Measurements from ENCODE around the gene MAGEA3. TPM values are rescaled to one million over a fixed set of nuclear protein-coding genes. Genes with fewer than 3 reads are reported as not detected.
"Not testable (repeated sequence)": the region's sequence is repeated elsewhere in the genome, so short reads cannot be mapped to it uniquely, and the experiment has no call there.

The MAGEA3 gene
- total RNA-seq, 2 donors from 2014 or later: 10.1 TPM; not detected in 1

DNA sequence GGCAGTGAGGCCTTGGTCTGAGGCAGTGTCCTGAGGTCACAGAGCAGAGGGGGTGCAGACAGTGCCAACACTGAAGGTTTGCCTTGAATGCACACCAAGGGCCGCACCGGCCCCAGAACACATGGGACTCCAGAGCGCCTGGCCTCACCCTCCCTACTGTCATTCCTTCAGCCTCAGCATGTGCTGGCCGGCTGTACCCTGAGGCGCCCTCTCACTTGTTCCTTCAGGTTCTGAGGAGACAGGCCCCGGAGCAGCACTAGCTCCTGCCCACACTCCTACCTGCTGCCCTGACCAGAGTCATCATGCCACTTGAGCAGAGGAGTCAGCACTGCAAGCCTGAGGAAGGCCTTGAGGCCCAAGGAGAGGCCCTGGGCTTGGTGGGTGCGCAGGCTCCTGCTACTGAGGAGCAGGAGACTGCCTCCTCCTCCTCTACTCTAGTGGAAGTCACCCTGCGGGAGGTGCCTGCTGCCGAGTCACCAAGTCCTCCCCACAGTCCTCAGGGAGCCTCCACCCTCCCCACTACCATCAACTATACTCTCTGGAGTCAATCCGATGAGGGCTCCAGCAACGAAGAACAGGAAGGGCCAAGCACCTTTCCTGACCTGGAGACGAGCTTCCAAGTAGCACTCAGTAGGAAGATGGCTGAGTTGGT, 37.4 kb downstream of the MAGEA3 start:
- Histone ChIP-seq H3K4me3 (no peak overlapping the region), H3K27me3 (replicated peaks; ENCODE audit: insufficient read depth) (no peaks in the 10 kb centered on the region), H3K36me3 (no peaks in the 10 kb centered on the region), H3K27ac (no peak overlapping the region), H3K4me1 (replicated peaks) (no peaks in the 10 kb centered on the region), H3K9me3 (no peaks in the 10 kb centered on the region)
- no peak for DNase-seq (ENCODE audit: low spot score)
- TF ChIP-seq, protein P1, sequence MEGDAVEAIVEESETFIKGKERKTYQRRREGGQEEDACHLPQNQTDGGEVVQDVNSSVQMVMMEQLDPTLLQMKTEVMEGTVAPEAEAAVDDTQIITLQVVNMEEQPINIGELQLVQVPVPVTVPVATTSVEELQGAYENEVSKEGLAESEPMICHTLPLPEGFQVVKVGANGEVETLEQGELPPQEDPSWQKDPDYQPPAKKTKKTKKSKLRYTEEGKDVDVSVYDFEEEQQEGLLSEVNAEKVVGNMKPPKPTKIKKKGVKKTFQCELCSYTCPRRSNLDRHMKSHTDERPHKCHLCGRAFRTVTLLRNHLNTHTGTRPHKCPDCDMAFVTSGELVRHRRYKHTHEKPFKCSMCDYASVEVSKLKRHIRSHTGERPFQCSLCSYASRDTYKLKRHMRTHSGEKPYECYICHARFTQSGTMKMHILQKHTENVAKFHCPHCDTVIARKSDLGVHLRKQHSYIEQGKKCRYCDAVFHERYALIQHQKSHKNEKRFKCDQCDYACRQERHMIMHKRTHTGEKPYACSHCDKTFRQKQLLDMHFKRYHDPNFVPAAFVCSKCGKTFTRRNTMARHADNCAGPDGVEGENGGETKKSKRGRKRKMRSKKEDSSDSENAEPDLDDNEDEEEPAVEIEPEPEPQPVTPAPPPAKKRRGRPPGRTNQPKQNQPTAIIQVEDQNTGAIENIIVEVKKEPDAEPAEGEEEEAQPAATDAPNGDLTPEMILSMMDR (IDR thresholded peaks at IDR 0.05): no peak
- TF ChIP-seq POLR2AphosphoS5 (IDR thresholded peaks at IDR 0.05) (no peak), POLR2A (IDR thresholded peaks at IDR 0.05) (no peak)
- 96% methylated on average over 6 of the region's 12 CpGs for WGBS
- intact Hi-C loops (cut with DNase I): no loop called here

DNA sequence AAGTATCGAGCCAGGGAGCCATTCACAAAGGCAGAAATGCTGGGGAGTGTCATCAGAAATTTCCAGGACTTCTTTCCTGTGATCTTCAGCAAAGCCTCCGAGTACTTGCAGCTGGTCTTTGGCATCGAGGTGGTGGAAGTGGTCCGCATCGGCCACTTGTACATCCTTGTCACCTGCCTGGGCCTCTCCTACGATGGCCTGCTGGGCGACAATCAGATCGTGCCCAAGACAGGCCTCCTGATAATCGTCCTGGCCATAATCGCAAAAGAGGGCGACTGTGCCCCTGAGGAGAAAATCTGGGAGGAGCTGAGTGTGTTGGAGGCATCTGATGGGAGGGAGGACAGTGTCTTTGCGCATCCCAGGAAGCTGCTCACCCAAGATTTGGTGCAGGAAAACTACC, 37.9 kb downstream of the MAGEA3 start:
- WGBS: 86% methylated on average over 5 of the region's 12 CpGs
- H3K27me3 ChIP-seq (replicated peaks; ENCODE audit: insufficient read depth); DNase-seq (ENCODE audit: low spot score); intact Hi-C loops (cut with DNase I); H3K27ac ChIP-seq; H3K9me3 ChIP-seq; H3K36me3 ChIP-seq; H3K4me3 ChIP-seq; H3K4me1 ChIP-seq (replicated peaks): not testable (repeated sequence)

DNA sequence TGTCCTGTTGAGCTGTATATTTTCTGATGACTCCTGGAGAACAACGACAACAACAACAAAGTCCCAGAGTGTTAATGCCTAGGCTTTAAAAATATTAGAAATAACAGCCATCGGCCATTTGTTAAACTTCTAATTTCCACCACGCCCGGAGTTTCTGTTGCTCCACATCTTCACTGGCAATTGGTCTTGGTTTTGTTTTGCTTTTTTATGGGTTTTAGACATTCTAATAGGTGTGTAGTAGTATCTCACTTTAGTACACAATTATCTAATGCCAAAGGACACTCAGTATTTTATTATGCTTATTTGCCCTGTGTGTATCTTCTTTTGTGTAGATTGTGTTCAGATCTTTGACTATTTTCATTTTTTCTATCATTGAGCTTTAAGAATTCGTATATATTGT, 40.0 kb downstream of the MAGEA3 start:
- no peak overlapping the region for H3K4me3 ChIP-seq
- intact Hi-C loops (cut with DNase I): no loop called here
- no peak for DNase-seq (ENCODE audit: low spot score)
- H3K36me3 ChIP-seq: no peaks in the 10 kb centered on the region
- no peaks in the 10 kb centered on the region for H3K9me3 ChIP-seq
- H3K27me3 ChIP-seq (replicated peaks; ENCODE audit: insufficient read depth): no peaks in the 10 kb centered on the region
- TF ChIP-seq, protein P1 (IDR thresholded peaks at IDR 0.05): no peak
- TF ChIP-seq POLR2A (IDR thresholded peaks at IDR 0.05) (no peak), POLR2AphosphoS5 (IDR thresholded peaks at IDR 0.05) (no peak)
- no peak overlapping the region for H3K27ac ChIP-seq
- H3K4me1 ChIP-seq (replicated peaks): no peaks in the 10 kb centered on the region
- WGBS: 98% methylated on average over 5 of the region's 5 CpGs

Other genes with a start within 250 kb of the MAGEA3 start
- gene GABRA3, start 247.5 kb upstream of the MAGEA3 start, total RNA-seq: 1 to 10 TPM in 1 of 2 donors, under 1 TPM in 1; 0.05 to 1.6 TPM
- gene GABRQ, start 60.9 kb upstream of the MAGEA3 start, total RNA-seq: 1 to 10 TPM in 1 of 2 donors, not detected in 1; 9.1 TPM
- gene CSAG2, start 10.5 kb downstream of the MAGEA3 start, total RNA-seq: not detected
- gene MAGEA2B, start 15.8 kb downstream of the MAGEA3 start, total RNA-seq: not detected
- not detected for gene CSAG1, start 34.9 kb downstream of the MAGEA3 start, total RNA-seq
- 1 to 10 TPM in 1 of 2 donors, not detected in 1; 5.6 TPM for gene MAGEA12, start 35.0 kb downstream of the MAGEA3 start, total RNA-seq
- 1 to 10 TPM in 1 of 2 donors, not detected in 1; 7.8 TPM for gene MAGEA2, start 55.0 kb downstream of the MAGEA3 start, total RNA-seq
- 1 to 10 TPM in 1 of 2 donors, not detected in 1; 2.6 TPM for gene CSAG3, start 60.4 kb downstream of the MAGEA3 start, total RNA-seq
- 1 to 10 TPM in 1 of 2 donors, not detected in 1; 5.3 TPM for gene MAGEA6, start 70.9 kb downstream of the MAGEA3 start, total RNA-seq
- 10 to 100 TPM; 33.6 to 39.8 TPM for gene CETN2, start 132.0 kb downstream of the MAGEA3 start, total RNA-seq
- gene NSDHL, start 132.3 kb downstream of the MAGEA3 start, total RNA-seq: 10 to 100 TPM; 11.6 to 13.8 TPM
- gene ZNF185, start 199.3 kb downstream of the MAGEA3 start, total RNA-seq: 10 to 100 TPM; 20.3 to 27.1 TPM

Data from prostate gland (tissue), 2 donors.